Measurements from ENCODE around the gene RFC4. TPM values are rescaled to one million over a fixed set of nuclear protein-coding genes. Genes with fewer than 3 reads are reported as not detected.

The RFC4 gene
- total RNA-seq, 1 experiment from 2014 or later: 33.2 TPM

DNA sequence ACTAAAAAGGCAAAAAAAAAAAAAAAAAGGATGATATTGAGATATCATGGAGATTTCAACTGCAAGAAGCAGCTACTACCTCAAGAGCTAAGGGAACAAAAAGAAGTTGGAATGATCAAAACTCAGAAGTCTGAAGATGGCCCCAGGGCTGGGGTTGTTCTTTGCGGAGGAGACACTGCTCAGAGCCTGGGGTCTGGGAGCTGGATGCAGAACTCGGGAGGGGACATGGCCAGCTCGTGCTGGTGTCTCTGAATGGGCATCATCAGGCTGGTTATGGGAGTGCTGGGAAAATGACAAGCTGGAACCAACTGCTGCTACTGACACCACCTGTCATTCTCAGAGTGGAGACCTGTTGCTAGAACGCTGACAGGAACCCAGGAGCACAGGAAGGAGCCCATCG, 22.1 kb upstream of the RFC4 start:
- CTCF ChIA-PET: interaction anchor here (0.6 to 1.7 kb wide), 5 partner anchors 213 to 1098 kb away, joined by 3 to 5 read pairs (median 4); no protein-coding TSS in a partner anchor
- POLR2A ChIA-PET: interaction anchor here (0.5 to 2.2 kb wide), 2 partner anchors 104 to 1364 kb away, joined by 3 to 8 read pairs; no protein-coding TSS in a partner anchor
- no peaks in the 10 kb centered on the region for H3K9me3 Mint-ChIP-seq (ENCODE audit: unreplicated experiment)
- H3K4me3 Mint-ChIP-seq (ENCODE audit: unreplicated experiment): no peak overlapping the region
- H3K36me3 Mint-ChIP-seq (ENCODE audit: insufficient read depth, unreplicated experiment): no peaks in the 10 kb centered on the region
- H3K27ac Mint-ChIP-seq (ENCODE audit: low read depth, unreplicated experiment): no peak overlapping the region
- H3K27me3 Mint-ChIP-seq (ENCODE audit: insufficient read depth, unreplicated experiment): peaks cover 55% of the 10 kb centered on the region
- no TSS peak for BruUV-seq (replicated peaks)
- intact Hi-C loops (cut with micrococcal nuclease): no loop called here
- peaks cover 12% of the 10 kb centered on the region for H3K4me1 Mint-ChIP-seq (ENCODE audit: insufficient read depth, unreplicated experiment)
- TF ChIP-seq, protein P1, sequence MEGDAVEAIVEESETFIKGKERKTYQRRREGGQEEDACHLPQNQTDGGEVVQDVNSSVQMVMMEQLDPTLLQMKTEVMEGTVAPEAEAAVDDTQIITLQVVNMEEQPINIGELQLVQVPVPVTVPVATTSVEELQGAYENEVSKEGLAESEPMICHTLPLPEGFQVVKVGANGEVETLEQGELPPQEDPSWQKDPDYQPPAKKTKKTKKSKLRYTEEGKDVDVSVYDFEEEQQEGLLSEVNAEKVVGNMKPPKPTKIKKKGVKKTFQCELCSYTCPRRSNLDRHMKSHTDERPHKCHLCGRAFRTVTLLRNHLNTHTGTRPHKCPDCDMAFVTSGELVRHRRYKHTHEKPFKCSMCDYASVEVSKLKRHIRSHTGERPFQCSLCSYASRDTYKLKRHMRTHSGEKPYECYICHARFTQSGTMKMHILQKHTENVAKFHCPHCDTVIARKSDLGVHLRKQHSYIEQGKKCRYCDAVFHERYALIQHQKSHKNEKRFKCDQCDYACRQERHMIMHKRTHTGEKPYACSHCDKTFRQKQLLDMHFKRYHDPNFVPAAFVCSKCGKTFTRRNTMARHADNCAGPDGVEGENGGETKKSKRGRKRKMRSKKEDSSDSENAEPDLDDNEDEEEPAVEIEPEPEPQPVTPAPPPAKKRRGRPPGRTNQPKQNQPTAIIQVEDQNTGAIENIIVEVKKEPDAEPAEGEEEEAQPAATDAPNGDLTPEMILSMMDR (IDR thresholded peaks at IDR 0.05; ENCODE audit: unreplicated experiment): no peak
- no peak for DNase-seq (ENCODE audit: unreplicated experiment)

- ChIA-PET CTCF (interaction anchor here (0.5 to 1.7 kb wide), 7 partner anchors 9 to 341 kb away, joined by 3 to 5 read pairs (median 3); no protein-coding TSS in a partner anchor), POLR2A (interaction anchor here (0.6 to 2.8 kb wide), 13 partner anchors 20 to 362 kb away, joined by 3 to 14 read pairs (median 4); partner anchors contain the start of genes DNAJB11, EIF4A2 and RFC4)
- Mint-ChIP-seq H3K9me3 (ENCODE audit: unreplicated experiment) (no peaks in the 10 kb centered on the region), H3K4me3 (ENCODE audit: unreplicated experiment) (peak overlapping the region; percentile 73), H3K27ac (ENCODE audit: low read depth, unreplicated experiment) (no peak overlapping the region), H3K27me3 (ENCODE audit: insufficient read depth, unreplicated experiment) (peaks cover 44% of the 10 kb centered on the region), H3K4me1 (ENCODE audit: insufficient read depth, unreplicated experiment) (peaks cover 12% of the 10 kb centered on the region), H3K36me3 (ENCODE audit: insufficient read depth, unreplicated experiment) (no peaks in the 10 kb centered on the region)
- intact Hi-C loops (cut with micrococcal nuclease): no loop called here
- TF ChIP-seq, protein P1 (IDR thresholded peaks at IDR 0.05; ENCODE audit: unreplicated experiment): no peak
- DNase-seq (ENCODE audit: unreplicated experiment): peak; percentile 88
- BruUV-seq (replicated peaks): no TSS peak
These were observed 20.9 kb upstream of the RFC4 start for GRCh38 chr3:186826976-186827857.

- Mint-ChIP-seq H3K27me3 (ENCODE audit: insufficient read depth, unreplicated experiment) (peaks cover 37% of the 10 kb centered on the region), H3K9me3 (ENCODE audit: unreplicated experiment) (no peaks in the 10 kb centered on the region), H3K36me3 (ENCODE audit: insufficient read depth, unreplicated experiment) (no peaks in the 10 kb centered on the region), H3K4me1 (ENCODE audit: insufficient read depth, unreplicated experiment) (peaks cover 19% of the 10 kb centered on the region), H3K27ac (ENCODE audit: low read depth, unreplicated experiment) (no peak overlapping the region), H3K4me3 (ENCODE audit: unreplicated experiment) (peak overlapping the region; percentile 73)
- ChIA-PET POLR2A (interaction anchor here (1.1 to 2.8 kb wide), 6 partner anchors 19 to 338 kb away, joined by 4 to 14 read pairs (median 7); partner anchors contain the start of gene EIF4A2), CTCF (interaction anchor here (0.6 to 0.7 kb wide), 2 partner anchors 26 to 34 kb away, joined by 3 read pairs; no protein-coding TSS in a partner anchor)
- intact Hi-C loops (cut with micrococcal nuclease): no loop called here
- DNase-seq (ENCODE audit: unreplicated experiment): no peak
- TSS peak; percentile 63 for BruUV-seq (replicated peaks)
- TF ChIP-seq, protein P1 (IDR thresholded peaks at IDR 0.05; ENCODE audit: unreplicated experiment): no peak
These were observed 20.2 kb upstream of the RFC4 start for GRCh38 chr3:186826410-186826975.

Measured in MCF 10A (cell line).